PC-3 (cell line): ENCODE measurements around the gene PARP16. TPM values are rescaled to one million over a fixed set of nuclear protein-coding genes. Genes with fewer than 3 reads are reported as not detected.

Experiments used
- ATAC-seq: fragments of 200-7000 bp; cut with Tn5 transposase; 2 replicates; pipeline ENCODE4 v1.9.1; 2020; ENCODE audit warnings: mild to moderate bottlenecking, moderate library complexity
- BruUV-seq: library from RNA; stranded (reverse); fragments of 400-500 nt; replicated peaks from 2 replicates; lab custom pipeline; 2021; lab: Mats Ljungman, UMichigan
- CTCF ChIA-PET: fragments of 300-600 bp; sonication (Branson Sonifier 250); formaldehyde crosslinking; loops from one replicate; lab custom pipeline; 2022; ENCODE audit warnings: antibody characterized with exemption; lab: Charles Lee
- POLR2A ChIA-PET: fragments of 300-600 bp; sonication (Branson Sonifier 250); formaldehyde crosslinking; loops from one replicate; lab custom pipeline; 2022; ENCODE audit warnings: antibody characterized with exemption; ENCODE audit not compliant: unreplicated experiment; lab: Charles Lee
- DNase-seq: peaks from one replicate; pipeline ENCODE4 v3.0.0-alpha.2; 2015
- H2AFZ ChIP-seq: fragments of 300-600 bp; sonication (generic); 2 replicates; pipeline ENCODE4 v1.6.0; 2016; ENCODE audit warnings: antibody characterized with exemption, low read length
- H3F3A ChIP-seq: fragments of 300-600 bp; sonication (generic); one replicate; pipeline ENCODE4 v1.6.0; 2017; ENCODE audit warnings: antibody characterized with exemption, low read length, control low read depth, mild to moderate bottlenecking; ENCODE audit not compliant: unreplicated experiment
- H3K27ac ChIP-seq: fragments of 300-600 bp; sonication (generic); 2 replicates; pipeline ENCODE4 v1.5.1; 2016; ENCODE audit warnings: mild to moderate bottlenecking, low read length
- H3K27me3 ChIP-seq: fragments of 300-600 bp; sonication (generic); 2 replicates; pipeline ENCODE4 v1.6.1; 2016; ENCODE audit warnings: low read length, mixed read lengths
- H3K36me3 ChIP-seq: fragments of 300-600 bp; sonication (generic); 2 replicates; pipeline ENCODE4 v1.6.1; 2016; ENCODE audit warnings: low read depth, mixed run types, low read length, mixed read lengths
- H3K4me1 ChIP-seq: fragments of 300-600 bp; sonication (generic); 2 replicates; pipeline ENCODE4 v1.5.1; 2016; ENCODE audit warnings: low read length; ENCODE audit not compliant: insufficient read depth
- H3K4me2 ChIP-seq: fragments of 300-600 bp; sonication (generic); 2 replicates; pipeline ENCODE4 v1.6.0; 2016; ENCODE audit warnings: low read length
- H3K4me3 ChIP-seq: fragments of 300-600 bp; sonication (generic); 2 replicates; pipeline ENCODE4 v1.5.1; 2016; ENCODE audit warnings: mild to moderate bottlenecking, low read length, mixed read lengths
- H3K79me2 ChIP-seq: fragments of 300-600 bp; sonication (generic); 2 replicates; pipeline ENCODE4 v1.6.1; 2017; ENCODE audit warnings: low read length, mixed read lengths
- H3K9ac ChIP-seq: fragments of 300-600 bp; sonication (generic); 2 replicates; pipeline ENCODE4 v1.6.0; 2016; ENCODE audit warnings: mild to moderate bottlenecking, low read length
- H3K9me2 ChIP-seq: fragments of 300-600 bp; sonication (generic); replicated peaks from 2 replicates; pipeline ENCODE4 v1.6.1; 2016; ENCODE audit warnings: mixed run types, low read length, mixed read lengths
- H3K9me3 ChIP-seq: fragments of 300-600 bp; sonication (generic); 2 replicates; pipeline ENCODE4 v1.6.1; 2016; ENCODE audit warnings: low read length, mixed read lengths
- H4K20me1 ChIP-seq: fragments of 300-600 bp; sonication (generic); 2 replicates; pipeline ENCODE4 v1.6.1; 2016; ENCODE audit warnings: low read length, mixed read lengths
- CTCF ChIP-seq: fragments of 300-600 bp; sonication (generic); conservative IDR thresholded peaks from 2 replicates; pipeline ENCODE4 v1.5.1; 2017; ENCODE audit warnings: antibody characterized with exemption, low read depth, mild to moderate bottlenecking, low read length
- EZH2 ChIP-seq: fragments of 300-600 bp; sonication (generic); IDR thresholded peaks from one replicate; pipeline ENCODE4 v1.6.1; 2017; ENCODE audit warnings: antibody characterized with exemption, mild to moderate bottlenecking, low read length; ENCODE audit not compliant: unreplicated experiment
- EZH2phosphoT487 ChIP-seq: fragments of 300-600 bp; sonication (generic); IDR thresholded peaks from 2 replicates; pipeline ENCODE4 v1.6.1; 2018; ENCODE audit warnings: mild to moderate bottlenecking, antibody characterized with exemption, low read length, borderline replicate concordance
- intact Hi-C: fragments of 100-400 bp; cut with micrococcal nuclease; formaldehyde crosslinking; loops from 2 replicates; pipeline ENCODE4 v1.9.0; 2023
- total RNA-seq: library from RNA; depleted of rRNA; stranded (reverse); fragments of >200 nt; gene quantifications from 2 replicates; pipeline ENCODE4 v1.2.3, GENCODE V29; 2014

Gene PARP16
- total RNA-seq, 1 experiment from 2014 or later, result 6.4 TPM

- DNase-seq, result no peak
- Histone ChIP-seq H3K9me3 (no peaks in the 10 kb centered on the region), H2AFZ (no peak overlapping the region), H3K4me2 (no peak overlapping the region), H3K4me3 (no peak overlapping the region), H3K4me1 (no peaks in the 10 kb centered on the region), H3F3A (no peaks in the 10 kb centered on the region), H3K9me2 (no peaks in the 10 kb centered on the region), H3K9ac (no peak overlapping the region), H3K36me3 (no peaks in the 10 kb centered on the region), H4K20me1 (no peaks in the 10 kb centered on the region), H3K79me2 (no peaks in the 10 kb centered on the region), H3K27ac (no peak overlapping the region), H3K27me3 (no peaks in the 10 kb centered on the region)
- no peak for ATAC-seq
- ChIA-PET CTCF (no interaction called here), POLR2A (no interaction called here)
- no TSS peak for BruUV-seq
- TF ChIP-seq EZH2phosphoT487 (no peak), CTCF (no peak), EZH2 (no peak)
- intact Hi-C loops, result no loop called here
Observed at GRCh38 chr15:65254356-65254755, 32.3 kb downstream of the PARP16 start.

GRCh38 chr15:65249641-65250040, 37.0 kb downstream of the PARP16 start:
- Histone ChIP-seq H3K9me3 (no peaks in the 10 kb centered on the region), H4K20me1 (no peaks in the 10 kb centered on the region), H3K4me2 (no peak overlapping the region), H3K27me3 (no peaks in the 10 kb centered on the region), H3F3A (no peaks in the 10 kb centered on the region), H3K79me2 (no peaks in the 10 kb centered on the region), H3K36me3 (no peaks in the 10 kb centered on the region), H3K4me3 (no peak overlapping the region), H3K9ac (no peak overlapping the region), H3K9me2 (no peaks in the 10 kb centered on the region), H3K4me1 (no peaks in the 10 kb centered on the region), H3K27ac (no peak overlapping the region), H2AFZ (no peak overlapping the region)
- POLR2A ChIA-PET, result no interaction called here
- TF ChIP-seq EZH2phosphoT487, result no peak
- TF ChIP-seq EZH2, result no peak
- no peak for TF ChIP-seq CTCF
- no TSS peak for BruUV-seq
- CTCF ChIA-PET, result no interaction called here
- ATAC-seq (no peak), DNase-seq (no peak)
- intact Hi-C loops, result no loop called here

GRCh38 chr15:65248511-65249255, 38.0 kb downstream of the PARP16 start:
- DNase-seq, result no peak
- ATAC-seq, result no peak
- Histone ChIP-seq H3K9me3 (no peaks in the 10 kb centered on the region), H3K4me1 (no peaks in the 10 kb centered on the region), H3K36me3 (no peaks in the 10 kb centered on the region), H3K9me2 (no peaks in the 10 kb centered on the region), H3K9ac (no peak overlapping the region), H3K4me3 (no peak overlapping the region), H3F3A (no peaks in the 10 kb centered on the region), H3K27ac (no peak overlapping the region), H4K20me1 (no peaks in the 10 kb centered on the region), H3K4me2 (no peak overlapping the region), H3K27me3 (no peaks in the 10 kb centered on the region), H2AFZ (no peak overlapping the region), H3K79me2 (no peaks in the 10 kb centered on the region)
- no TSS peak for BruUV-seq
- CTCF ChIA-PET, result no interaction called here
- TF ChIP-seq CTCF (no peak), EZH2phosphoT487 (no peak), EZH2 (no peak)
- POLR2A ChIA-PET, result no interaction called here
- intact Hi-C loops, result no loop called here
